ENCODE results near the gene TMEM175.

The TMEM175 gene

DNA sequence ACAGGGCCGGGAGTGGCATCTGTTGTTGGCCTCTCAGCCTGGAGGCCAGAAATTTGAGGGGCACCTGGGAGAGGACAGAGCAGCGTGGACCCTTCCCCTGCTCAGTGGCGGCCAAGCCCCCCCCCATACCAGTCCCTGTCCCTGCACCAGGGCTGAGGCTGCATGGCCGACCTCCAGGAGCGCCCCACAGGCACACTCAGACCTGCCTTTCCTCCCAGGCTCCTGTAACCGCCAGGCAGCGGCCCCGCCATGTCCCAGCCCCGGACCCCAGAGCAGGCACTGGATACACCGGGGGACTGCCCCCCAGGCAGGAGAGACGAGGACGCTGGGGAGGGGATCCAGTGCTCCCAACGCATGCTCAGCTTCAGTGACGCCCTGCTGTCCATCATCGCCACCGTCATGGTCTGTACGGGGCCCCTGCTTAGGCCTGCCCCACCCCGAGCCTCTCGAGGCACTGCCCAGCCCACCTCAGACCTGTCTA, 15.3 kb downstream of the TMEM175 start:
- no peak for DNase-seq (ENCODE audit: low read depth)
- H3K4me3 ChIP-seq (ENCODE audit: low read length): no peak overlapping the region
- TF ChIP-seq, protein P1, sequence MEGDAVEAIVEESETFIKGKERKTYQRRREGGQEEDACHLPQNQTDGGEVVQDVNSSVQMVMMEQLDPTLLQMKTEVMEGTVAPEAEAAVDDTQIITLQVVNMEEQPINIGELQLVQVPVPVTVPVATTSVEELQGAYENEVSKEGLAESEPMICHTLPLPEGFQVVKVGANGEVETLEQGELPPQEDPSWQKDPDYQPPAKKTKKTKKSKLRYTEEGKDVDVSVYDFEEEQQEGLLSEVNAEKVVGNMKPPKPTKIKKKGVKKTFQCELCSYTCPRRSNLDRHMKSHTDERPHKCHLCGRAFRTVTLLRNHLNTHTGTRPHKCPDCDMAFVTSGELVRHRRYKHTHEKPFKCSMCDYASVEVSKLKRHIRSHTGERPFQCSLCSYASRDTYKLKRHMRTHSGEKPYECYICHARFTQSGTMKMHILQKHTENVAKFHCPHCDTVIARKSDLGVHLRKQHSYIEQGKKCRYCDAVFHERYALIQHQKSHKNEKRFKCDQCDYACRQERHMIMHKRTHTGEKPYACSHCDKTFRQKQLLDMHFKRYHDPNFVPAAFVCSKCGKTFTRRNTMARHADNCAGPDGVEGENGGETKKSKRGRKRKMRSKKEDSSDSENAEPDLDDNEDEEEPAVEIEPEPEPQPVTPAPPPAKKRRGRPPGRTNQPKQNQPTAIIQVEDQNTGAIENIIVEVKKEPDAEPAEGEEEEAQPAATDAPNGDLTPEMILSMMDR (conservative IDR thresholded peaks at IDR 0.05; ENCODE audit: low read depth, low read length): no peak

DNA sequence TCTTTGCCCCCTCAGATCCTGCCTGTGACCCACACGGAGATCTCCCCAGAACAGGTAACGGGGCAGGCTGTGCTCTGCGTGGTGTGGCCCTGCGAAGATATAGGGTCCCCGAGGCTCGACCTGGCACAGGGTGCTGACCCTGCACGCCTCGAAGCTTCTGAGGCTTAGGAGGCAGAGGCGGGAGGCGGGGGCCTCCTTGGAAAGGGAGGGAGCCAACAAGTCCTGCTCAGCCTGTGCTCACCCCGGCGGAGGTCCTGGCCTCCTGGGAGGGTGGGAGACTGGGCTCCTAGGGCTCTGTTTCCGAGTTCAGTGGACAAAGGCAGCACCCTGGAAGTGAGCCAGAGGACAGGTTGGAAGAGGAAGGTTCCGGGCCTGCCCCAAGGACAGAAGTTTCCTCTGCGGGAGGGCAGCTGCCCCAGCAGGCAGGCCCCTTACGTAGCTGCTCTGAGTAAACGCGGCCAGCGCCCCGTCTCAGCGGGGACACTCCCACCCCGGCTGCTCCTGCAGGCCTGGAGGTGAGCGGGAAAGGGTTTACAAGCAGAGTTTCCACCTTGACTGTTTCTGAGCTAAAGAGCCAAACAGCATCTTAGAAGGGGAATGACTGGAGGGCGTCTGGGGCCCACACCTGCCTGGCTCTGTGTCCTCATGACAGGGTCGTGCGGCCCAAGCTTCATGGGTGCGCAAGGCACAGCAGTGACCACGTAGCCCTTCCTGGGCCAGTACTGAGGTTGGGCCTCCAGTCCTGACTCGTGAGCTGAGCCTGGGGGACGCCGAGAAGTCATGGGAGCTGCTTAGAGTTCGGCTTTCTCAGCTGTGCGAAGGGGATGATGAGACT, 16.1 kb downstream of the TMEM175 start:
- no peak overlapping the region for H3K4me3 ChIP-seq (ENCODE audit: low read length)
- DNase-seq (ENCODE audit: low read depth): no peak
- TF ChIP-seq, protein P1 (conservative IDR thresholded peaks at IDR 0.05; ENCODE audit: low read depth, low read length): no peak

DNA sequence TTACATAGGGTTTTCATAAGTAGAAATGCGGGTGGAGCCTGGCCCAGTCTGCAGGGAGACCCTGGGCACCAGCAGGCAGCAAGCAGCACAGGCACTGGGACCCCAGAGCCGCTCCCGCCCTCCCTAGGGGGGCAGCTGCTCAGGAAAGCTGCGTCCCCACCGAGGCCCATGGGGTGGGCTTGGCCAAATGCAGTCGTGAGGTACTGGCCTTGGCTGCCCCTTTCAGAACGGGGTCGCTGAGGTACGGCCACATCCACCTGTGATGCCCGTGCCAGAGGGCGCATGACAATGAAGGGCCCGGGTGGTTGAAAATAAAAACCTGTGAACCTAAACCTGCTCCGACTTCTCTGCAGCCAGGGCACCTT, 16.7 kb downstream of the TMEM175 start:
- TF ChIP-seq, protein P1 (conservative IDR thresholded peaks at IDR 0.05; ENCODE audit: low read depth, low read length): no peak
- DNase-seq (ENCODE audit: low read depth): no peak

DNA sequence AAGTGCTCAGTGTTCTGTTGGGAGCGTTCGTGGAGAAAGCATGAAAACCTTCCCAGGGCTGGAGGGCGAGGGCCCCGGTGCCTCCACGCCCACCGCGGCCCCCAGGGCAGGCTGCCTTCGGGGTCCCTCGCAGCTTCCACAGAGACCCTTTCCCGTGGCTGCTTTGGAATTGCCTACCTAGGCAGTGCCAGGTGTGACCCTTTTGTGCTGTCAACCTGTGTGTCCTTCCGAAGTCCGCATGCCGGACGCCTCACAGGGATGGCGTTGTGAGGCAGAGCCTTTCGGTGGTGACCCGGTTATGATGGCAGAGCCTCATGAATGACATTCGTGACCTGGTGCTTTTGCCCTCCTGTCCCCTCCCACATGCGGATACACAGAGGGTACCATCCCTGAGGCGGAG, 17.4 kb downstream of the TMEM175 start:
- DNase-seq (ENCODE audit: low read depth): no peak
- no peak overlapping the region for H3K4me3 ChIP-seq (ENCODE audit: low read length)
- TF ChIP-seq, protein P1 (conservative IDR thresholded peaks at IDR 0.05; ENCODE audit: low read depth, low read length): no peak

More for the DNA sequence above, 16.7 kb downstream of the TMEM175 start:
- H3K4me3 ChIP-seq (ENCODE audit: low read length): no peak overlapping the region

GRCh38 chr4:950136-951020, 18.1 kb downstream of the TMEM175 start:
- H3K4me3 ChIP-seq (ENCODE audit: low read length): no peak overlapping the region
- no peak for DNase-seq (ENCODE audit: low read depth)
- TF ChIP-seq, protein P1 (conservative IDR thresholded peaks at IDR 0.05; ENCODE audit: low read depth, low read length): no peak

DNA sequence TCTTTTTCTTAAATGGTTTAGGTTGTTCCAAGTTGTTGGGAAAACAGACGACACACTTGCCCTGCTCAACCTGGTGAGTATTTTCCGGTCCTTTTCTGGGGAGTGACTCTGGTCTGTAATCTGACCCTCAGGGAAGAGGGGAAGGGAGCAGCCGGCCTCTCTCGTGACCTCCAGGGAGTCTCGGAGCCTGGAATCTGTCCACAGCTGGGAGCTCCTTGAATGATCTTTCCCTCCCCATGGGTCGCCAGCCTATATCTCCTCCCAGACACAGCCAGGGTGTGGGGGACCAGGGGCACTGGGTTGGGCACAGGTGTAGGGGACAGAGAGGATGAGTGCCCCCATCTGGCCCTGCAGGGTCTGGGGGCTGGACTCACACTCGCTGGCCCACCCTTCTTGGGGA, 18.9 kb downstream of the TMEM175 start:
- DNase-seq (ENCODE audit: low read depth): no peak
- no peak overlapping the region for H3K4me3 ChIP-seq (ENCODE audit: low read length)
- TF ChIP-seq, protein P1 (conservative IDR thresholded peaks at IDR 0.05; ENCODE audit: low read depth, low read length): no peak
